Lung (tissue), 12 donors: ENCODE data around the gene KRT10. TPM values are rescaled to one million over a fixed set of nuclear protein-coding genes. Genes with fewer than 3 reads are reported as not detected.
"Not testable (repeated sequence)": the region's sequence is repeated elsewhere in the genome, so short reads cannot be mapped to it uniquely, and the experiment has no call there.

Source experiments
- ATAC-seq: fragments of 200-7000 bp; cut with Tn5 transposase; one replicate; pipeline ENCODE4 v1.9.1; 2020; ENCODE audit warnings: moderate number of reproducible peaks; ENCODE audit not compliant: insufficient read depth, low FRiP score
- DNase-seq, 3 donors: peaks; one replicate each; pipeline ENCODE4 v3.0.0-alpha.2; 2013 to 2017
- H3K27ac ChIP-seq, 2 donors: one replicate each; pipeline ENCODE4 v1.5.1; 2013; ENCODE audit warnings: mild to moderate bottlenecking in 2 of 2, moderate library complexity in 2 of 2, control low read depth in 1 of 2, inconsistent platforms in 1 of 2, low read depth in 1 of 2, low read length in 1 of 2
- H3K27me3 ChIP-seq, 3 donors: one replicate each; pipeline ENCODE4 v1.5.1; 2013; ENCODE audit warnings: low read length in 2 of 3; ENCODE audit not compliant: control insufficient read depth in 3 of 3, insufficient read depth in 3 of 3
- H3K36me3 ChIP-seq, 4 donors: one replicate each; pipeline ENCODE4 v1.5.1; 2013; ENCODE audit warnings: low read length in 4 of 4, mild to moderate bottlenecking in 1 of 4, moderate library complexity in 1 of 4; ENCODE audit not compliant: control insufficient read depth in 4 of 4, insufficient read depth in 4 of 4
- H3K4me1 ChIP-seq, 5 donors: one replicate each; pipeline ENCODE4 v1.5.1; 2013; ENCODE audit warnings: low read length in 5 of 5, mild to moderate bottlenecking in 2 of 5, moderate library complexity in 1 of 5; ENCODE audit not compliant: control insufficient read depth in 5 of 5, insufficient read depth in 5 of 5
- H3K4me3 ChIP-seq: one replicate; pipeline ENCODE4 v1.5.1; 2013; ENCODE audit warnings: mild to moderate bottlenecking, control low read depth, moderate library complexity
- H3K9ac ChIP-seq, 2 donors: one replicate each; pipeline ENCODE4 v1.5.1; 2013; ENCODE audit warnings: low read length in 2 of 2, control low read depth in 1 of 2; ENCODE audit not compliant: insufficient read depth in 1 of 2
- H3K9me3 ChIP-seq, 4 donors: one replicate each; pipeline ENCODE4 v1.5.1; 2013; ENCODE audit warnings: low read length in 3 of 4, mild to moderate bottlenecking in 1 of 4, moderate library complexity in 1 of 4; ENCODE audit not compliant: control insufficient read depth in 4 of 4, insufficient read depth in 3 of 4
- WGBS, 2 donors: extraction: QIAGEN DNeasy Blood & Tissue Kit; methylation state at CpG; one replicate each; pipeline ENCODE4 v1.1.7; 2013; 5-methylcytosine and 5-hydroxymethylcytosine counted together
- polyA plus RNA-seq, 2 donors: library from polyadenylated mRNA; stranded (reverse); fragments of 200-250 nt; gene quantifications; one replicate each; pipeline ENCODE4 v1.2.1, GENCODE V29; 2013
- total RNA-seq, 2 donors: library from RNA; depleted of rRNA in 1 of 2; stranded (reverse); fragments of >200 nt in 1 of 2; gene quantifications; one replicate each; pipeline ENCODE4 v1.2.1, GENCODE V29; 2014 to 2021
- TF ChIP-seq, protein P1 (sequence below): IDR thresholded peaks from 2 replicates; pipeline ENCODE4 v1.5.1; 2012; ENCODE audit warnings: mild to moderate bottlenecking; ENCODE audit errors: control extremely low read depth, extremely low read depth
- donor health status: control.
- donor health status: control.
- donor health status: Bipolar disorder and iron deficiency.
- donor health status: healthy.
- donor health status: DM: yes; HTN: yes; CAD: no.

KRT10 gene
- total and polyA plus RNA-seq, 4 donors: 4.6 to 60.6 (median 27.8) TPM

DNA sequence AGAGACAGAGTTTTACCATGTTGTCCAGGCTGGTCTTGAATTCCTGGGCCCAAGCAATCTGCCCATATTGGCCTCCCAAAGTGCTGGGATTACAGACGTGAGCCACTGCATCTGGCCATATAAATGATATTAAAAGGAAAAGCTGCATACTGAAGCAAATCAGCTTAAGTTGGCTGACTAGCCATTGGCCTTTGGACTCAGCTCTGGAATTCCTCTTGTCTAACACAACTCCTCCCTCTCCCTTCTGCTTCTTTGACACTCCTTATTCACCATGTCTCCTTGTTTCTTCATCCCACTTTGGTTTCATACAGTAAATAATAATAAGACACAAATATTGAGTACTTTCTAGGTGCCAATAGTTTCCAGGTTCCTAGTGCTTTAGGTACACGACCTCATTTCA is 37.1 kb upstream of the KRT10 start:
- ATAC-seq (no peak), DNase-seq (no peak)
- Histone ChIP-seq H3K4me1 (no peaks in the 10 kb centered on the region), H3K9me3 (no peaks in the 10 kb centered on the region), H3K9ac (no peak overlapping the region), H3K36me3 (no peaks in the 10 kb centered on the region), H3K4me3 (no peak overlapping the region), H3K27ac (no peak overlapping the region), H3K27me3 (peaks cover 0 to 3% (median under 1%) of the 10 kb centered on the region in 3 donors)
- TF ChIP-seq, protein P1, sequence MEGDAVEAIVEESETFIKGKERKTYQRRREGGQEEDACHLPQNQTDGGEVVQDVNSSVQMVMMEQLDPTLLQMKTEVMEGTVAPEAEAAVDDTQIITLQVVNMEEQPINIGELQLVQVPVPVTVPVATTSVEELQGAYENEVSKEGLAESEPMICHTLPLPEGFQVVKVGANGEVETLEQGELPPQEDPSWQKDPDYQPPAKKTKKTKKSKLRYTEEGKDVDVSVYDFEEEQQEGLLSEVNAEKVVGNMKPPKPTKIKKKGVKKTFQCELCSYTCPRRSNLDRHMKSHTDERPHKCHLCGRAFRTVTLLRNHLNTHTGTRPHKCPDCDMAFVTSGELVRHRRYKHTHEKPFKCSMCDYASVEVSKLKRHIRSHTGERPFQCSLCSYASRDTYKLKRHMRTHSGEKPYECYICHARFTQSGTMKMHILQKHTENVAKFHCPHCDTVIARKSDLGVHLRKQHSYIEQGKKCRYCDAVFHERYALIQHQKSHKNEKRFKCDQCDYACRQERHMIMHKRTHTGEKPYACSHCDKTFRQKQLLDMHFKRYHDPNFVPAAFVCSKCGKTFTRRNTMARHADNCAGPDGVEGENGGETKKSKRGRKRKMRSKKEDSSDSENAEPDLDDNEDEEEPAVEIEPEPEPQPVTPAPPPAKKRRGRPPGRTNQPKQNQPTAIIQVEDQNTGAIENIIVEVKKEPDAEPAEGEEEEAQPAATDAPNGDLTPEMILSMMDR: no peak
- 82 to 92% methylated on average over 2 of the region's 2 CpGs for WGBS, 2 donors

DNA sequence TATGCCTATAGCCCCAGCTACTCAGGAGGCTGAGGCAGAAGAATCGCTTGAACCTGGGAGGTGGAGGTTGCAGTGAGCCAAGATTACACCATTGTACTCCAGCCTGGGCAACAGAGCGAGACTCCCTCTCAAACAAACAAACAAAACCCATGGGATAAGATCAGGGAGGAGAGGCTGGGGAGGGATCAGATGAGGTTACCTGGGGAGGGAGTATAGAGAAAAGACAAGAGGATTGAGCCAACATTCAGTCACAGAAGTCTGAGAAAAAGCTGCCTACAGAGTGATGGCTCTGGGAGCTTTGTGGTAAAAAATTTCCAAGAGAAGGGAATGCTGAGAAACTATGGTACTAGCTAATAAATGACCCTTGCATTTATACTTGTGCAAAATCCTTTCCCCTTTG is 36.3 kb upstream of the KRT10 start:
- not testable (repeated sequence) for H3K9me3 ChIP-seq, H3K4me3 ChIP-seq, H3K27me3 ChIP-seq, H3K9ac ChIP-seq, ATAC-seq, DNase-seq, H3K36me3 ChIP-seq, H3K4me1 ChIP-seq, H3K27ac ChIP-seq
- 87 to 91% methylated on average over 2 of the region's 2 CpGs for WGBS, 2 donors

DNA sequence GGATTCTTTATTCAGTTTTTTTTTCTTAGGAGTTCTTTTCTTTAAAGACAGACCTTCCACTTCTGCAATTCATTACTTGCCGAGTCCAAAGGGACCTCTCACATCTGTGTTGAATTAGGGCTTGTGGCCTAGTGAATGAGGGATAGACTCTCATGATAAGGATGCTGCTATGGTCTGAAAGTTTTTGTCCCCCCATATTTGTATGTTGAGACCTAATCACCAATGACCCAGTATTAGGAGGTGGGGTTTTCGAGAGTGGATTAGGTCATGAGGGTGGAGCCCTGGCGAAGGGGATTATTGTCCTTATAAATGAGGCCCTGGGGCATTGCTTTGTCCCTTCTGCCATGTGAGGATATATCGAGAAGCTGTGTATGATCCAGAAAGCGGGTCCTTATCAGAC is 35.1 kb upstream of the KRT10 start:
- Histone ChIP-seq H3K4me3 (no peak overlapping the region), H3K9ac (no peak overlapping the region), H3K9me3 (no peaks in the 10 kb centered on the region), H3K4me1 (no peaks in the 10 kb centered on the region), H3K27me3 (peaks cover 0 to 3% (median 0%) of the 10 kb centered on the region in 3 donors), H3K27ac (no peak overlapping the region), H3K36me3 (no peaks in the 10 kb centered on the region)
- TF ChIP-seq, protein P1: no peak
- DNase-seq: no peak
- ATAC-seq: no peak
- 75 to 85% methylated on average over 5 of the region's 5 CpGs for WGBS, 2 donors

DNA sequence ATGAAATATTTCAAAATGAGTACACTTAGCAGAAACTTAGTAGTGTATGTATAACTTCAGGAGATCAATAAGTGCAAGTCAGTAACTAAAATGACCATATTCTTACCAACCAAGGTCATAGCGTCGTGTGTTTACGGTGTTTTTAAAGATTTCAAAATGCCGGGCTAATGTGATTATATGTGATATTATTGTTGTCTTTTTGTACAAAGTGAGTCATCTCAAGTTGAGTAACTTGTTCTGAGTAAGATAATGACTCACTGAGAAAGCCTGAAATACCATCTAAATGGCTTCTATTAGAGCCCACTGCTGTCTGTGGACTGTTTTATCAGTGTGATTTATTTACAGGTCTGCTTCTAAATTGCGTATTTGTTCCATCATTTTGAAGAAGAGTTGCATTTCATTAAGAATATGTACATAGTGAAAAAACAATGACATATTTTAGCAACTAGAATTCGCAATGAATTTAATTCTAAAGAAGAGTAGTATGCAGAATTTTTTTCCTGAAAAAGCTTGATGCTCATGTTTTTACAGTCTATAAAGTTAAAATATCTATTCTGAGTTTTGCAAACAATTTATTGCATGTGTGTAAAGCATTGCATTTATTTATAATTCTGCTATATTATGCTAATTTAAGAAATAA is 31.9 kb upstream of the KRT10 start:
- DNase-seq (no peak), ATAC-seq (no peak)
- no peaks in the 10 kb centered on the region for H3K9me3 ChIP-seq
- H3K4me1 ChIP-seq: no peaks in the 10 kb centered on the region
- H3K27me3 ChIP-seq: peaks cover 0 to 8% (median 0%) of the 10 kb centered on the region in 3 donors
- H3K9ac ChIP-seq: no peak overlapping the region
- no peaks in the 10 kb centered on the region for H3K36me3 ChIP-seq
- no peak overlapping the region for H3K27ac ChIP-seq
- H3K4me3 ChIP-seq: no peak overlapping the region
- TF ChIP-seq, protein P1: no peak
- 56 to 90% methylated on average over 6 of the region's 6 CpGs for WGBS, 2 donors
